ENCODE data around the gene WDR70.
"Not testable (repeated sequence)": the region's sequence is repeated elsewhere in the genome, so short reads cannot be mapped to it uniquely, and the experiment has no call there.

The WDR70 gene

GRCh38 chr5:37742111-37742510, 363.0 kb downstream of the WDR70 start:
- DNase-seq (ENCODE audit: low read depth in 1 of 2, low spot score in 1 of 2) = no peak

DNA sequence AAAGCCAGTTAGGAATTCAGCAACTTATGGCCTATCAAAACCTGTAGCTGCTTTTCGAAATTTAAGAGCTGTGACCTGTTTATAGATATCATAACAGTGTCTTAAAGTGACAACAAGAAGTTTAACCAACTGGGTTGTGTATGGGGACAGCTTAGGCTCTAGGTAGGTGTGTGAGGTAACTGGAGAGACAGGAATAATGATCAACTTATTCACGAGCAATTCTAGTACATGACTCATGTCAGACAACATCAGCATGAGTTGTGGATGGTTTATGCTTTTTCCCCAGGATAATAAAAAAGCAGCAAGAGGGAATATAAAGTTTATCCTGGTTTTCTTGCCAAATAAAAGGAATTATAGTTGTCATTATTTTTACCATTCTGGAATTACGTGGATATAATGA, 372.1 kb downstream of the WDR70 start:
- no peak for DNase-seq (ENCODE audit: low read depth in 1 of 2, low spot score in 1 of 2)

DNA sequence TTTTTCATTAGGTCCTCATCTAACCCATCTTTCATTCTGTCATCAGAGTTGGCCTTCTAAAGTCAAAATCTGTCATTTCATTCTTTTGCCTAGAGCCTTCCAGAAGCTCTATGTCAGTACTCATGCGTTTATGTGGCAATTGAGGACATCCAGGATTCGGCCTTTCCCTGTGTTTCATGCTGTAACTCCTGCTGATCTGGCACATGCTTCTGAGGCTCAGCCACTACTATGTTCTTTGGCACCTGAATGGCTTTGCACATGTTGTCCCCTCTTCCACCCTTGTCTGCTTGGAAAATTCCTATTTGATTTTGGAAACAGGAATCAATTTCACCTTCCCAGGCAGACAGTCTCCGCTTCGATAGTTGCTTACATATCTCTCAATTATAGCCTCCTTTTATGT, 375.9 kb downstream of the WDR70 start:
- DNase-seq (ENCODE audit: low read depth in 1 of 2, low spot score in 1 of 2) = no peak

- no peak for DNase-seq (ENCODE audit: low read depth in 1 of 2, low spot score in 1 of 2)
Measured at GRCh38 chr5:37755581-37755980, 376.5 kb downstream of the WDR70 start.

DNA sequence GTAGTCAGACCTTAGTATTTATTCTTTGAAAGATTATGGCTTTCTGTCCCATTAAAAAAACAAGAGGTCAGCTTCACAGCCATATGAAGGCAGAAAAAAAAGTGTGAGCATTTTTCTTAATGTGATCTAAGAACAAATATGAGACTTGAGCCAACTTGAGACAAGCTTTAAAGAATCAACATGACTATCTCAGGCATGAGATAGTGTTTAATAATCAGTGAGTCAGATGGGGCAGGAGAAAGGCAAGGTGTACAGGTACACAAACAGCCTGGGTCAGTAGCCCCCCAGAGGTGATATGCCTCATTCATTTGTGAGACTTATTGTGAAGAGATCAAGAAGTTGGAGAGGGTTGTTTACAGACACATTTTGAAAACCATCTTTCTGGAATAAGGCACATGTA, 377.1 kb downstream of the WDR70 start:
- DNase-seq (ENCODE audit: low read depth in 1 of 2, low spot score in 1 of 2) = no peak

DNA sequence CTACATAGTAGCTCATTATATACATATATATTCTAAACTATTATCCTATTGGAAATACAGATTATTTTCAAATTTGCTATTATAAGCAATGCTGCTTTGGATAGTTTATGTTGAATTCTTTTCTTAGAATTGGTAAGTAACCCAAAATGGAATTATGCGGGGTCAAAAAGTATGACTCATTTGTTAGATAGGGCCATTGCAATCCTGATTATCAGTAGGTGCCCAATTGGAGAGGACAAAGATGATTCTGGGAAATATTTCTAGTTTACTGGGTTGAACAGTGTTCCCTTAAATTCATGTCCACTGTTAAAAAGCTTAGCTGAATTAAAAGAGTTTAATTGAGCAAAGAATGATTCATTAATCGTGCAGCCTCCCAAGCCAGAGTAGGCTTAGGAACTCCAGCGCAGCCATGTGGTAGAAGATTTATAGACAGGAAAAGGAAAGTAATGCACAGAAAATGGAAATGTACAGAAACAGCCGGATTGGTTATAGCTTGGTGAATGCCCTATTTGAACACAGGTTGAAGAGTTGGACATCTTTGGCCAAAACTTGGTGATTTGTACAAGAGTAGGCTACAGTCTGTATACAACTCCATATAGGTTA, 379.0 kb downstream of the WDR70 start:
- no peak for DNase-seq (ENCODE audit: low read depth in 1 of 2, low spot score in 1 of 2)

- no peak for DNase-seq (ENCODE audit: low read depth in 1 of 2, low spot score in 1 of 2)
Measured at GRCh38 chr5:37767251-37767650, 388.1 kb downstream of the WDR70 start.

GRCh38 chr5:37767961-37768360, 388.8 kb downstream of the WDR70 start:
- DNase-seq (ENCODE audit: low read depth in 1 of 2, low spot score in 1 of 2) = no peak

- no peak for DNase-seq (ENCODE audit: low read depth in 1 of 2, low spot score in 1 of 2)
Measured at GRCh38 chr5:37768371-37768770, 389.3 kb downstream of the WDR70 start.

GRCh38 chr5:37769108-37769507, 390.0 kb downstream of the WDR70 start:
- DNase-seq (ENCODE audit: low read depth in 1 of 2, low spot score in 1 of 2) = no peak

- DNase-seq (ENCODE audit: low read depth in 1 of 2, low spot score in 1 of 2) = no peak
Measured at GRCh38 chr5:37769840-37770239, 390.7 kb downstream of the WDR70 start.

DNA sequence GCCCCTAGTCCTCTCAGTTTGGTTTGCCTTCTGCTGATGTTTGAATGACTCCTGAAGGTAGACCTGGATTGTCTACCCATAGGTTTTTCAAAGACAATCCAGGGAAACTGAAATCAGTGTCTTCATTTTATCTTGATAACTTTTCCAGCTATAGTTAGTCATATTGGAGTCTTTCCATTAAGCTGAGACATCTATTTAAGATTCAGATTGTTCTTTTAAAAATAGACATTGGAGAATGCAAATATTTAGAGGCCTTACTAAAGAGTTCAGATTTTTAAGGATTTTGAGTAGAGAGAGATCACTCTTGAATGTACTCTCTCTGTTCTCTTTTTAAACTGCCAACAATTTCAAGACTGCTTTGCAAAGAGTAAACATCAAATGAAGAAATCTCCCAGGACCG, 391.7 kb downstream of the WDR70 start:
- DNase-seq (ENCODE audit: low read depth in 1 of 2, low spot score in 1 of 2) = no peak

DNA sequence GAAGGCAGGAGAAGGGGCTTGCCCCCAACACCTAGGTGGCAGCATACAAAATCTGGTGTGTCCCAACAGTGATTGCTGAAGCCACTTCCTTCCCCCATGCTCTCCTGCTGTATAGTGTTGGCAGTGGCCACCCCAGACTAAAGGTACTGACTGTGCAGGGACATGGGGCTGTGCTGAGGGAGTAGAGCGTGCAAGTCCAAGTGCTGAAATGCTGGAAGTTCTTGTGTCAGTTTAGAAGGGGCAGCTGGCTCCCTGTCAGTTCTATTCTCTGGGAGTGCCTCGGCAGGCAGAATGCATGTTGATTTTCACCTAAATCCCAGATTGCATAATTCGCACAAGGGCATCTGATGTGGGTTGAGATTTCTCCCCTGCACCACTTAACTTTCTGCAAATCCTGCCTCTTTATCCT, 392.1 kb downstream of the WDR70 start:
- DNase-seq (ENCODE audit: low read depth in 1 of 2, low spot score in 1 of 2) = no peak

DNA sequence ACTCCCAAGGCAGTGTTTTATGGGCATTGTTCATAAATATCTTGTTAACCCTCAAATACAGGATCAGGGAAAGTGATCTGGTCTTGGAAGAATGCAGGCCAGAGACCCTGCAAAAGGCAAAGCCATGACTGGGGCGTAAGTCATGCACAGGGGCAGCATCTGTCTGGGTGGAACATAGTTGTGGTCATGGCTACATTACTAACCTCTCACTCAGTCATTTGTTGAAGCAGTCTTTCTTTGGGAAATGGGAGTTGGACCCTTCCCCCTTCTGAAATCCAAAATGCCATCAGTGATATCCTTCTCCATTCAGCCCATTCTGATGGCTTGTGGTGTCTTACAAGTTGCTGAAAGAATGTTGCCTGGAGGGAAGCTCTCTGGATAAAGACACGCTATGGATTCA, 392.6 kb downstream of the WDR70 start:
- no peak for DNase-seq (ENCODE audit: low read depth in 1 of 2, low spot score in 1 of 2)

GRCh38 chr5:37772255-37772654, 393.1 kb downstream of the WDR70 start:
- DNase-seq (ENCODE audit: low read depth in 1 of 2, low spot score in 1 of 2) = no peak

- DNase-seq (ENCODE audit: low read depth in 1 of 2, low spot score in 1 of 2) = no peak
Measured at GRCh38 chr5:37773809-37774208, 394.7 kb downstream of the WDR70 start.

- DNase-seq (ENCODE audit: low read depth in 1 of 2, low spot score in 1 of 2) = no peak
Measured at GRCh38 chr5:37774912-37775483, 395.9 kb downstream of the WDR70 start.

GRCh38 chr5:37776826-37777225, 397.7 kb downstream of the WDR70 start:
- DNase-seq (ENCODE audit: low read depth in 1 of 2, low spot score in 1 of 2) = no peak

DNA sequence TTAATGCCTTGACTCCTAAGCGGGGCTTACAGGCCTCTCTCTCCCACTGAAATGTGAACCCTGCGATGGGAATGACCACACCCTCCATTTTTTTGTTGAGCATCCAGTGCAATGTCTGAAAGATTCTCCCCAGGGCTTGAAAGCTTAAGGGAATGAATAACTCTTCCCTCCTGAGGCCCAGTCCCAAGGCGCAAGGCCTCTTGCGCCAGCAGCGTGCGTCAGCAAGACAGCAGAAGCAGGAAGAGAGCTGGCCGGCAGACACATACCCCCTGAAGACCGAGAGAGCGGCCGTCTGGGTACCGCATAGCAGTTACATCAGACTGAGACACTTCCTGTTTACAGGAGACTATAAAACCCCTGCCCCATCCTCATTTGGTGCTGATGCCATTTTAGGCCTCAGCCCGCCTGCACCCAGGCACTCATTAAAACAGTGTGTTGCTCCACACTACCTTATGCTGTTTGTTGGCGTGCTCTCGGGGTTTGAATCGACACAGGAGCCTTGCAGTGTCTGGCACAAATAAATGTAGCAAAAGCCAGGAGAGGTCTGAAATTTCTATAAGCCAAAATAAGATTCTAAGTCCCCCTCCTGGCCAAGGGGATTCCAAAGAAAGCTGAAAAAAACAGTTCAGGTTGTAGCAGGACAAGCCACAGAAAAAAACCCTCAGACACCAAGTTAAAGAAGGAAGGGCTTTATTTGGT, 398.5 kb downstream of the WDR70 start:
- no peak for DNase-seq (ENCODE audit: low read depth in 1 of 2, low spot score in 1 of 2)

GRCh38 chr5:37781409-37781808, 402.3 kb downstream of the WDR70 start:
- not testable (repeated sequence) for DNase-seq (ENCODE audit: low read depth in 1 of 2, low spot score in 1 of 2)

DNA sequence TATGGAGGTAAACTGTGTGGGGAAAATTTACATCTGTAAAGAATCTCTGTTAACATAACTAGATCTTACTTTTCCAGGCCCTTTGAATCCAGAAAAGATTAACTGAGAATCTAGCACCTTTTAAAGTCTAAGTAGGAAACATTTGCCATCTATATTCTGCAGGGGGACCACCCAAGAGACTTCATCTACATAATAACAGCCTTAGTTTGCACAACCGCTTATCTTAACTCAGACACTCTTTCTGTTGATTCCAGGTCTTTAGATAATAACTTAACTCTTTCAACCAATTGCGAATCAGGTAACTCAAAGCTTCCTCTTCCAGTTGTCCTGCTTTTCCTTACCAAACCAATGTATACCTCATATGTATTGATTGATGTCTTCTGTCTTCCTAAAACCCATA, 407.3 kb downstream of the WDR70 start:
- DNase-seq (ENCODE audit: low read depth in 1 of 2, low spot score in 1 of 2) = no peak

- DNase-seq (ENCODE audit: low read depth in 1 of 2, low spot score in 1 of 2) = no peak
Measured at GRCh38 chr5:37786862-37787519, 407.9 kb downstream of the WDR70 start.

All from activated T-helper 1 cell treated with anti-CD3 and anti-CD28 coated beads, Interleukin-2, amount 50 U/mL, for 16 hours (primary cell).